ENCODE data around the gene COPS7B. TPM values are rescaled to one million over a fixed set of nuclear protein-coding genes. Genes with fewer than 3 reads are reported as not detected.

The COPS7B gene
- polyA plus RNA-seq, 2 of the 4 experiments (the other 2 are of a cell fraction) = 34.3 to 54.9 TPM

DNA sequence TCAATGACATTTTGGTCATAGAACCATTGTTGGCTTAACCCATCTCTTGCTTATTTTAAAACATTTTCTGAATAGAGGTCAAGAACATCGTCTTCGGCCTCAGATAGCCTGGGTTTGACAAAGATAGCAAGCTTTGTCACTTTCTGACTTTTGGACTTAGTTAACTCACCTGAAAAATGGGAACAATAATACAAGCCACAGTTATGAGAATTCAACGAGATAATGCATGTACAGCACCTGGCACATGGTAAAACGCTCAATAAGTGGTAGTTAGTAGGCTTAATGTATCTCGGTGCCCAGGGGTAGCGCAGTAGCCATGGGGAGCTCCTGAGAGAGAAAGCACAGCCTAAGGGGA, 446 bp upstream of the COPS7B start:
- Histone ChIP-seq H3K4me3 (peak overlapping the region; percentile 96), H3K4me2 (peak overlapping the region; percentile 87), H3K27ac (peak overlapping the region; percentile 86 to 87), H3K9me3 (no peaks in the 10 kb centered on the region), H3K4me1 (peaks cover 21% of the 10 kb centered on the region)
- CTCF ChIA-PET = interaction anchor here (0.6 to 3.9 kb wide), 9 partner anchors 10 to 1899 kb away, joined by 3 to 20 read pairs (median 4); no protein-coding TSS in a partner anchor
- ATAC-seq = no peak; a peak in 1 of 6 replicates
- 52% methylated on average over 6 of the region's 6 CpGs for WGBS (ENCODE audit: missing lambda C conversion rate)
- no peak for DNase-seq (ENCODE audit: low read depth in 1 of 2, low spot score in 1 of 2)
- POLR2A ChIA-PET = interaction anchor here (1.0 to 1.1 kb wide), 2 partner anchors 10 to 78 kb away, joined by 3 read pairs; partner anchors contain the start of gene PTMA
- no peak for FAIRE-seq
- TF ChIP-seq CHD4 (IDR thresholded peaks at IDR 0.05; ENCODE audit: borderline replicate concordance) (0 out of 2 replicates have a peak, but pooled peaks have one; percentile 32), EHMT2 (IDR thresholded peaks at IDR 0.05; ENCODE audit: low read depth) (no peak), KDM1A (IDR thresholded peaks at IDR 0.05; ENCODE audit: low read depth) (peak; percentile 18; the same call in 1 of the 2 replicates), ZC3H11A (IDR thresholded peaks at IDR 0.05) (no peak)
- TF ChIP-seq, protein P1, sequence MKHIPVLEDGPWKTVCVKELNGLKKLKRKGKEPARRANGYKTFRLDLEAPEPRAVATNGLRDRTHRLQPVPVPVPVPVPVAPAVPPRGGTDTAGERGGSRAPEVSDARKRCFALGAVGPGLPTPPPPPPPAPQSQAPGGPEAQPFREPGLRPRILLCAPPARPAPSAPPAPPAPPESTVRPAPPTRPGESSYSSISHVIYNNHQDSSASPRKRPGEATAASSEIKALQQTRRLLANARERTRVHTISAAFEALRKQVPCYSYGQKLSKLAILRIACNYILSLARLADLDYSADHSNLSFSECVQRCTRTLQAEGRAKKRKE (CRISPR knock-in tag; IDR thresholded peaks at IDR 0.05; ENCODE audit: low read depth) = no peak

DNA sequence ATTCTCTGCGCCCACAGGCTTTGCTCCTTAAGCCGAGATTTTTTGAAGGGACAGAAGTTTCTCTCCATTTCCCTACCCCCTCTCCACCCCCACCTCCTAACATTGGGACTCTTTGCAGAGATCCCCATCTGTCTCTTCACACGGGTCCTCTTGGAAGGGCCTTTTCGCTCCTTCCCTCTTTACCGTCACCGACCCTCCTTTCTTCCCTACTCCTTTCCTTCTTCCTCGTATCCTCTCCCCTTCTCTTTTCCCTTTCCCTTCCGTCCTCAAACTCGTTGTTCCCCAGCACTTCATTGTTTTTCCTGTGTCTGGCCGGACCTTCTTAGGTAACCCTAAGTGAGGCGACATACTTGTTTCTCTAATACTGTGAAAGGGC, 660 bp downstream of the COPS7B start:
- H3K4me1 ChIP-seq = peaks cover 21% of the 10 kb centered on the region
- H3K4me3 ChIP-seq = peak overlapping the region; percentile 96
- CTCF ChIA-PET = interaction anchor here (1.3 to 3.9 kb wide), 3 partner anchors 9 to 73 kb away, joined by 4 to 20 read pairs (median 18); no protein-coding TSS in a partner anchor
- peak overlapping the region; percentile 86 to 87 for H3K27ac ChIP-seq
- 14% methylated on average over 11 of the region's 11 CpGs for WGBS (ENCODE audit: missing lambda C conversion rate)
- DNase-seq (ENCODE audit: low read depth in 1 of 2, low spot score in 1 of 2) (no peak), FAIRE-seq (no peak), ATAC-seq (peak in 1 of 2 experiments; percentile 23; a peak in 3 of 6 replicates)
- H3K9me3 ChIP-seq = no peaks in the 10 kb centered on the region
- peak overlapping the region; percentile 87 for H3K4me2 ChIP-seq
- POLR2A ChIA-PET = no interaction called here
- TF ChIP-seq MYC (IDR thresholded peaks at IDR 0.05; ENCODE audit: borderline replicate concordance, low read length) (no peak), BHLHE40 (IDR thresholded peaks at IDR 0.05; ENCODE audit: low read depth, low read length) (no peak), EHMT2 (IDR thresholded peaks at IDR 0.05; ENCODE audit: low read depth) (no peak), MAZ (IDR thresholded peaks at IDR 0.05; ENCODE audit: borderline replicate concordance, low read depth, low read length) (no peak)

DNA sequence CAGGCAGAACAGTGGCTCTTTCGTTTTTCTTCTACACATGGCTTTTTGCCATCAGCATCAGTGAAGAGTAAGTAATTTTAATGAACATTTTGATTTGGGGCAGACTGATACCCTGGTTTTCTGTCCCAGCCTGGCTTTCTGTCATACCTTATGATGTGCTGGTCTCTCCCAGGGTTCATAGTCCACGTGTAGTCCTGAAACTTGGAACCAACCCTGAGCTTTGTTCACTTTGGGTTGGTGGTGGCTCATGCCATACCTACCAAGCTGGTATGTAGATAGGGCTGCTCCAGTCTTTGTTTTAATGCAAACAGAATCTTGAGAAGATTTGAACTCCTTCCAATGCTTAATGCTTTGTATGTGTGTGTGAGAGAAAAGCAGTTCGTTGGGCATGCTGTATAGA, 4.9 kb downstream of the COPS7B start:
- no peaks in the 10 kb centered on the region for H3K9me3 ChIP-seq
- POLR2A ChIA-PET = no interaction called here
- no peak overlapping the region for H3K27ac ChIP-seq
- 72% methylated on average over 3 of the region's 3 CpGs for WGBS (ENCODE audit: missing lambda C conversion rate)
- FAIRE-seq (no peak), DNase-seq (ENCODE audit: low read depth in 1 of 2, low spot score in 1 of 2) (no peak), ATAC-seq (no peak)
- no peak overlapping the region for H3K4me3 ChIP-seq
- CTCF ChIA-PET = interaction anchor here (1.6 kb wide), 1 partner anchor 77 kb away, joined by 3 read pairs; no protein-coding TSS in a partner anchor
- no peak for TF ChIP-seq ESRRA (IDR thresholded peaks at IDR 0.05; ENCODE audit: borderline replicate concordance, low read length)
- TF ChIP-seq, protein P2, sequence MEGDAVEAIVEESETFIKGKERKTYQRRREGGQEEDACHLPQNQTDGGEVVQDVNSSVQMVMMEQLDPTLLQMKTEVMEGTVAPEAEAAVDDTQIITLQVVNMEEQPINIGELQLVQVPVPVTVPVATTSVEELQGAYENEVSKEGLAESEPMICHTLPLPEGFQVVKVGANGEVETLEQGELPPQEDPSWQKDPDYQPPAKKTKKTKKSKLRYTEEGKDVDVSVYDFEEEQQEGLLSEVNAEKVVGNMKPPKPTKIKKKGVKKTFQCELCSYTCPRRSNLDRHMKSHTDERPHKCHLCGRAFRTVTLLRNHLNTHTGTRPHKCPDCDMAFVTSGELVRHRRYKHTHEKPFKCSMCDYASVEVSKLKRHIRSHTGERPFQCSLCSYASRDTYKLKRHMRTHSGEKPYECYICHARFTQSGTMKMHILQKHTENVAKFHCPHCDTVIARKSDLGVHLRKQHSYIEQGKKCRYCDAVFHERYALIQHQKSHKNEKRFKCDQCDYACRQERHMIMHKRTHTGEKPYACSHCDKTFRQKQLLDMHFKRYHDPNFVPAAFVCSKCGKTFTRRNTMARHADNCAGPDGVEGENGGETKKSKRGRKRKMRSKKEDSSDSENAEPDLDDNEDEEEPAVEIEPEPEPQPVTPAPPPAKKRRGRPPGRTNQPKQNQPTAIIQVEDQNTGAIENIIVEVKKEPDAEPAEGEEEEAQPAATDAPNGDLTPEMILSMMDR (IDR thresholded peaks at IDR 0.05) = no peak
- TF ChIP-seq, protein P3, sequence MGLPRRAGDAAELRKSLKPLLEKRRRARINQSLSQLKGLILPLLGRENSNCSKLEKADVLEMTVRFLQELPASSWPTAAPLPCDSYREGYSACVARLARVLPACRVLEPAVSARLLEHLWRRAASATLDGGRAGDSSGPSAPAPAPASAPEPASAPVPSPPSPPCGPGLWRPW (IDR thresholded peaks at IDR 0.05) = no peak
- no peak for TF ChIP-seq CHD4 (IDR thresholded peaks at IDR 0.05; ENCODE audit: borderline replicate concordance)
- no peak for TF ChIP-seq MAZ (IDR thresholded peaks at IDR 0.05; ENCODE audit: borderline replicate concordance, low read depth, low read length)
- no peak for TF ChIP-seq EHMT2 (IDR thresholded peaks at IDR 0.05; ENCODE audit: low read depth)
- peaks cover 24% of the 10 kb centered on the region for H3K4me1 ChIP-seq
- no peak overlapping the region for H3K4me2 ChIP-seq

DNA sequence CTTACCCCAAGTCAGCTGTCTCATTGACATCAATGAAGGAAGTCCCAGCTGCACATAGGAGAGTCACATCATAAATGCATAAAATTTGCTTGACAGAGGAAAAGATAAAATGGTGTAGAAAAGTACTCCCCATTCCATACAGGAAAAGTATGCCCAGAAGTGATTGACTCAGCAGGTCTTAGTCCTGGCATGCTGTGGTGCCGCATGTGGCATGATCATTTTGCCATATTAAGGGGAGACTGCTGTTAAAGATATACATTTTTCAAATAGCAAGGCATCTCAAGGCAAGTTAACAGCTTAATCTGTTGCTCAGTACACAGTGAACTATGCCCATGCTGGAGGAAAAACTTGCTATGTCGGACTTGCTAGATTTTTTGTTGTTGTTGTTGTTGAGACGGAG, 8.1 kb downstream of the COPS7B start:
- no peak overlapping the region for H3K4me2 ChIP-seq
- no peak overlapping the region for H3K4me3 ChIP-seq
- ATAC-seq (no peak), FAIRE-seq (no peak), DNase-seq (ENCODE audit: low read depth in 1 of 2, low spot score in 1 of 2) (no peak)
- peaks cover 15% of the 10 kb centered on the region; the same call in 2 of the 3 replicates for H3K4me1 ChIP-seq
- CTCF ChIA-PET = interaction anchor here (0.6 to 3.3 kb wide), 5 partner anchors 9 to 1808 kb away, joined by 3 to 20 read pairs (median 4); partner anchors contain the start of gene COPS7B
- POLR2A ChIA-PET = no interaction called here
- H3K27ac ChIP-seq = no peak overlapping the region
- no peaks in the 10 kb centered on the region for H3K9me3 ChIP-seq
- 90% methylated on average over 3 of the region's 3 CpGs for WGBS (ENCODE audit: missing lambda C conversion rate)
- no peak for TF ChIP-seq JUNB (IDR thresholded peaks at IDR 0.05)
- no peak for TF ChIP-seq HEYL (CRISPR knock-in tag; IDR thresholded peaks at IDR 0.05)
- TF ChIP-seq, protein P3 (IDR thresholded peaks at IDR 0.05) = no peak
- TF ChIP-seq, protein P4, sequence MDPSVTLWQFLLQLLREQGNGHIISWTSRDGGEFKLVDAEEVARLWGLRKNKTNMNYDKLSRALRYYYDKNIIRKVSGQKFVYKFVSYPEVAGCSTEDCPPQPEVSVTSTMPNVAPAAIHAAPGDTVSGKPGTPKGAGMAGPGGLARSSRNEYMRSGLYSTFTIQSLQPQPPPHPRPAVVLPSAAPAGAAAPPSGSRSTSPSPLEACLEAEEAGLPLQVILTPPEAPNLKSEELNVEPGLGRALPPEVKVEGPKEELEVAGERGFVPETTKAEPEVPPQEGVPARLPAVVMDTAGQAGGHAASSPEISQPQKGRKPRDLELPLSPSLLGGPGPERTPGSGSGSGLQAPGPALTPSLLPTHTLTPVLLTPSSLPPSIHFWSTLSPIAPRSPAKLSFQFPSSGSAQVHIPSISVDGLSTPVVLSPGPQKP (IDR thresholded peaks at IDR 0.05; ENCODE audit: low read depth, low read length) = no peak
- no peak for TF ChIP-seq HOXB5 (CRISPR knock-in tag; IDR thresholded peaks at IDR 0.05)
- no peak for TF ChIP-seq RNF2 (IDR thresholded peaks at IDR 0.05; ENCODE audit: borderline replicate concordance, low read depth)
- TF ChIP-seq, protein P1 (CRISPR knock-in tag; IDR thresholded peaks at IDR 0.05; ENCODE audit: low read depth) = no peak

Measured in A549 (cell line).